ENCODE data around the gene LRCH4.

- TF ChIP-seq MAZ (IDR thresholded peaks at IDR 0.05; ENCODE audit: borderline replicate concordance, low read depth, low read length) (no peak), HDAC2 (IDR thresholded peaks at IDR 0.05) (no peak), POLR2AphosphoS2 (conservative IDR thresholded peaks at IDR 0.05; ENCODE audit: low read length) (no peak), USF2 (IDR thresholded peaks at IDR 0.05) (no peak), JUN (IDR thresholded peaks at IDR 0.05) (no peak), EHMT2 (IDR thresholded peaks at IDR 0.05; ENCODE audit: low read depth) (no peak), CTCF (IDR thresholded peaks at IDR 0.05) (no peak)
These were observed 32.9 kb downstream of the LRCH4 start for GRCh38 chr7:100553032-100553431.

Measured in A549 (cell line).